SK-N-SH (cell line): ENCODE measurements around the gene DOC2A. TPM values are rescaled to one million over a fixed set of nuclear protein-coding genes. Genes with fewer than 3 reads are reported as not detected.

Experiments used
- CTCF ChIA-PET: fragments of 300-600, 350-600 bp; formaldehyde crosslinking; extraction: SDS; loops from one replicate; lab custom pipeline; 2021; lab: Yijun Ruan, JAX
- POLR2A ChIA-PET: fragments of 350-600 bp; sonication (Branson Sonifier 250); formaldehyde crosslinking; extraction: SDS; loops from one replicate; lab custom pipeline; 2020; ENCODE audit warnings: antibody characterized with exemption, inconsistent platforms; lab: Yijun Ruan, JAX
- DNase-seq: peaks from one replicate; pipeline ENCODE4 v3.0.0; 2012
- H2AFZ ChIP-seq: fragments of 200-600 bp; sonication (generic); 2 replicates; pipeline ENCODE4 v1.8.1; 2016; ENCODE audit warnings: antibody characterized with exemption, mild to moderate bottlenecking, low read depth
- H3F3A ChIP-seq: fragments of 200-600 bp; sonication (generic); replicated peaks from 2 replicates; pipeline ENCODE3; 2016; ENCODE audit warnings: antibody characterized with exemption, mild to moderate bottlenecking; ENCODE audit not compliant: insufficient read depth
- H3K27ac ChIP-seq, 2 experiments: fragments of 200-500 bp in 1 of 2; fragments of 200-600 bp in 1 of 2; sonication (Bioruptor generic) in 1 of 2; sonication (generic), shearing (Covaris generic) in 1 of 2; 2 replicates each; pipeline versions ENCODE4 v1.5.1 to v1.6.1; 2014 to 2016; ENCODE audit warnings: low read depth in 2 of 2, inconsistent platforms in 1 of 2, low read length in 1 of 2, mild to moderate bottlenecking in 1 of 2, mixed read lengths in 1 of 2
- H3K27me3 ChIP-seq: fragments of 200-600 bp; sonication (generic), shearing (Covaris generic); 2 replicates; pipeline ENCODE4 v1.6.1; 2016; ENCODE audit warnings: mixed run types; ENCODE audit not compliant: insufficient read depth
- H3K36me3 ChIP-seq, 2 experiments: fragments of 200-500 bp in 1 of 2; fragments of 200-600 bp in 1 of 2; sonication (Bioruptor generic) in 1 of 2; sonication (generic) in 1 of 2; replicated peaks in 1 of 2; 2 replicates each; pipeline versions ENCODE3 to v1.5.1; 2014 to 2016; ENCODE audit warnings: low read length in 1 of 2, mild to moderate bottlenecking in 1 of 2; ENCODE audit not compliant: insufficient read depth in 2 of 2, control insufficient read depth in 1 of 2
- H3K4me1 ChIP-seq, 2 experiments: fragments of 200-500 bp in 1 of 2; fragments of 200-600 bp in 1 of 2; sonication (Bioruptor generic) in 1 of 2; sonication (generic), shearing (Covaris generic) in 1 of 2; 2 replicates each; pipeline versions ENCODE4 v1.5.1 to v1.6.1; 2014 to 2016; ENCODE audit warnings: low read depth in 1 of 2, low read length in 1 of 2, mixed run types in 1 of 2; ENCODE audit not compliant: insufficient read depth in 2 of 2, control insufficient read depth in 1 of 2
- H3K4me2 ChIP-seq: fragments of 200-600 bp; sonication (generic), shearing (Covaris generic); 2 replicates; pipeline ENCODE4 v1.6.1; 2017; ENCODE audit warnings: mixed run types
- H3K4me3 ChIP-seq, 2 experiments: fragments of 200-500 bp in 1 of 2; fragments of 200-600 bp in 1 of 2; sonication (Bioruptor generic) in 1 of 2; sonication (generic), shearing (Covaris generic) in 1 of 2; 2 replicates each; pipeline versions ENCODE4 v1.5.1 to v1.8.1; 2014 to 2016; ENCODE audit warnings: low read depth in 2 of 2, inconsistent platforms in 1 of 2, low read length in 1 of 2, mild to moderate bottlenecking in 1 of 2, mixed read lengths in 1 of 2, moderate library complexity in 1 of 2
- H3K79me2 ChIP-seq: fragments of 200-600 bp; sonication (generic); 2 replicates; pipeline ENCODE4 v1.8.1; 2017; ENCODE audit warnings: mild to moderate bottlenecking; ENCODE audit not compliant: insufficient read depth
- H3K9ac ChIP-seq: fragments of 200-600 bp; sonication (generic); 2 replicates; pipeline ENCODE4 v1.6.1; 2017; ENCODE audit warnings: mixed run types
- H3K9me2 ChIP-seq: fragments of 200-600 bp; sonication (generic); 2 replicates; pipeline ENCODE4 v1.6.1; 2017; ENCODE audit warnings: mixed run types
- H3K9me3 ChIP-seq: fragments of 200-600 bp; sonication (generic); 2 replicates; pipeline ENCODE4 v1.6.1; 2017; ENCODE audit warnings: mixed run types, mild to moderate bottlenecking, moderate library complexity
- H4K20me1 ChIP-seq: fragments of 200-600 bp; sonication (generic); 2 replicates; pipeline ENCODE4 v1.6.1; 2017; ENCODE audit warnings: mild to moderate bottlenecking, mixed run types; ENCODE audit not compliant: insufficient read depth
- FOSL2 ChIP-seq: IDR thresholded peaks from 2 replicates; pipeline ENCODE4 v1.4.0; 2012; ENCODE audit warnings: low read depth, mild to moderate bottlenecking, moderate library complexity, borderline replicate concordance
- GABPA ChIP-seq: IDR thresholded peaks from 2 replicates; pipeline ENCODE4 v1.4.0; 2012; ENCODE audit warnings: low read depth, mild to moderate bottlenecking
- GATA2 ChIP-seq: sonication (generic); formaldehyde crosslinking; IDR thresholded peaks from 2 replicates; pipeline ENCODE4 v1.5.0; 2020; ENCODE audit warnings: mild to moderate bottlenecking, missing genetic modification reagents
- JUND ChIP-seq: IDR thresholded peaks from 2 replicates; pipeline ENCODE4 v1.4.0; 2012
- MEF2A ChIP-seq: IDR thresholded peaks from 2 replicates; pipeline ENCODE4 v1.4.0; 2012; ENCODE audit warnings: low read depth, borderline replicate concordance
- POLR2AphosphoS5 ChIP-seq: IDR thresholded peaks from 2 replicates; pipeline ENCODE4 v1.6.1; 2012; ENCODE audit warnings: low read depth, low read length
- RFX5 ChIP-seq: IDR thresholded peaks from 2 replicates; pipeline ENCODE4 v1.6.1; 2012; ENCODE audit warnings: mild to moderate bottlenecking, improper control_type of control experiment, low read length
- TCF12 ChIP-seq: IDR thresholded peaks from 2 replicates; pipeline ENCODE4 v1.4.0; 2012
- TEAD4 ChIP-seq: IDR thresholded peaks from 2 replicates; pipeline ENCODE4 v1.4.0; 2012; ENCODE audit warnings: mild to moderate bottlenecking, borderline replicate concordance; ENCODE audit not compliant: insufficient read depth
- YY1 ChIP-seq: IDR thresholded peaks from 2 replicates; pipeline ENCODE4 v1.4.0; 2012; ENCODE audit warnings: low read depth, mild to moderate bottlenecking
- WGBS: methylation state at CpG from one replicate; pipeline ENCODE4 v1.1.6; 2017; ENCODE audit warnings: low lambda C conversion rate; 5-methylcytosine and 5-hydroxymethylcytosine counted together
- polyA plus RNA-seq, 3 experiments: library from polyadenylated mRNA; depleted of rRNA; stranded (reverse); fragments of >200 nt; gene quantifications; 2 replicates each; pipeline ENCODE4 v1.2.3, GENCODE V29; 2012
- TF ChIP-seq, protein P1 (sequence below): IDR thresholded peaks from 2 replicates; pipeline ENCODE4; 2012
- TF ChIP-seq, protein P2 (sequence below): IDR thresholded peaks from 2 replicates; pipeline ENCODE4 v1.4.0; 2012; ENCODE audit warnings: low read depth
- TF ChIP-seq, protein P3 (sequence below): IDR thresholded peaks from 2 replicates; pipeline ENCODE4 v1.4.0; 2012; ENCODE audit warnings: low read depth, borderline replicate concordance
- TF ChIP-seq, protein P4 (sequence below): IDR thresholded peaks from 2 replicates; pipeline ENCODE4 v1.4.0; 2012; ENCODE audit warnings: low read depth, borderline replicate concordance
- TF ChIP-seq, protein P5 (sequence below): fragments of 150-350 bp; IDR thresholded peaks from 2 replicates; pipeline ENCODE4 v1.6.1; 2016; ENCODE audit warnings: mild to moderate bottlenecking, low read depth, low read length

Gene DOC2A
- polyA plus RNA-seq, 1 of the 3 experiments (the other 2 are of a cell fraction), result 10.4 TPM

DNA sequence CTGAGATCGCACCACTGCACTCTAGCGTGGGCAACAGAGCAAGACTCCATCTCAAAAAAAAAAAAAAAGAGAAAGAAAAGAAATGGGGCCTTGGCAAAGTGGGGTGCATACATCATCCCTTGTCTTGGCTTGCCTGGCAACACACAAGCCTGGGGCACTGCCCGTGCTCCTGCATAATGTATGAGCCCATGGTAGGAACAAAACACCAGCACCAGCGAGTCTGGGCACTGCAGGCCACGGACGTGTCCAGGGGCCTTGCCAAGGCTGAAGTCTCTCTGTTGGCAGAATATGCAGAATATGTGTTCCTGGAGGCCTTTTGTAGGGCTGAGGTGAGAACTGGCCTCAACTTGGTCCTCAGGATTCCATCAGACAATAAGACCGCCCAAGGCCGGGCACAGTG, 39.0 kb upstream of the DOC2A start:
- CTCF ChIA-PET, result interaction anchor here (1.0 to 6.1 kb wide), 5 partner anchors 9 to 242 kb away, joined by 3 to 31 read pairs (median 4); partner anchors contain the start of genes TBX6 and TLCD3B
- Histone ChIP-seq H3K27me3 (no peaks in the 10 kb centered on the region), H3K36me3 (no peaks in the 10 kb centered on the region), H3F3A (peaks cover 22% of the 10 kb centered on the region), H3K9me3 (no peaks in the 10 kb centered on the region), H3K9me2 (no peaks in the 10 kb centered on the region), H4K20me1 (no peaks in the 10 kb centered on the region), H3K9ac (no peak overlapping the region), H3K79me2 (peaks cover 22% of the 10 kb centered on the region; the same call in 1 of the 2 replicates), H2AFZ (no peak overlapping the region), H3K4me3 (no peak overlapping the region), H3K27ac (no peak overlapping the region), H3K4me2 (no peak overlapping the region), H3K4me1 (peaks cover 5% of the 10 kb centered on the region in 2 experiments; a peak in 2 of 4 replicates)
- POLR2A ChIA-PET, result no interaction called here
- WGBS, result 93% methylated on average over 8 of the region's 8 CpGs
- TF ChIP-seq MEF2A (no peak), RFX5 (no peak), GABPA (no peak), TCF12 (no peak), POLR2AphosphoS5 (no peak), YY1 (no peak), FOSL2 (no peak), GATA2 (CRISPR knock-in tag) (no peak), JUND (no peak), TEAD4 (no peak)
- TF ChIP-seq, protein P1, sequence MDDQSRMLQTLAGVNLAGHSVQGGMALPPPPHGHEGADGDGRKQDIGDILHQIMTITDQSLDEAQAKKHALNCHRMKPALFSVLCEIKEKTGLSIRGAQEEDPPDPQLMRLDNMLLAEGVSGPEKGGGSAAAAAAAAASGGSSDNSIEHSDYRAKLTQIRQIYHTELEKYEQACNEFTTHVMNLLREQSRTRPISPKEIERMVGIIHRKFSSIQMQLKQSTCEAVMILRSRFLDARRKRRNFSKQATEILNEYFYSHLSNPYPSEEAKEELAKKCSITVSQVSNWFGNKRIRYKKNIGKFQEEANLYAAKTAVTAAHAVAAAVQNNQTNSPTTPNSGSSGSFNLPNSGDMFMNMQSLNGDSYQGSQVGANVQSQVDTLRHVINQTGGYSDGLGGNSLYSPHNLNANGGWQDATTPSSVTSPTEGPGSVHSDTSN, result no peak
- TF ChIP-seq, protein P2, sequence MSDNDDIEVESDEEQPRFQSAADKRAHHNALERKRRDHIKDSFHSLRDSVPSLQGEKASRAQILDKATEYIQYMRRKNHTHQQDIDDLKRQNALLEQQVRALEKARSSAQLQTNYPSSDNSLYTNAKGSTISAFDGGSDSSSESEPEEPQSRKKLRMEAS, result no peak
- TF ChIP-seq, protein P3, sequence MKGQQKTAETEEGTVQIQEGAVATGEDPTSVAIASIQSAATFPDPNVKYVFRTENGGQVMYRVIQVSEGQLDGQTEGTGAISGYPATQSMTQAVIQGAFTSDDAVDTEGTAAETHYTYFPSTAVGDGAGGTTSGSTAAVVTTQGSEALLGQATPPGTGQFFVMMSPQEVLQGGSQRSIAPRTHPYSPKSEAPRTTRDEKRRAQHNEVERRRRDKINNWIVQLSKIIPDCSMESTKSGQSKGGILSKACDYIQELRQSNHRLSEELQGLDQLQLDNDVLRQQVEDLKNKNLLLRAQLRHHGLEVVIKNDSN, result no peak
- TF ChIP-seq, protein P4, sequence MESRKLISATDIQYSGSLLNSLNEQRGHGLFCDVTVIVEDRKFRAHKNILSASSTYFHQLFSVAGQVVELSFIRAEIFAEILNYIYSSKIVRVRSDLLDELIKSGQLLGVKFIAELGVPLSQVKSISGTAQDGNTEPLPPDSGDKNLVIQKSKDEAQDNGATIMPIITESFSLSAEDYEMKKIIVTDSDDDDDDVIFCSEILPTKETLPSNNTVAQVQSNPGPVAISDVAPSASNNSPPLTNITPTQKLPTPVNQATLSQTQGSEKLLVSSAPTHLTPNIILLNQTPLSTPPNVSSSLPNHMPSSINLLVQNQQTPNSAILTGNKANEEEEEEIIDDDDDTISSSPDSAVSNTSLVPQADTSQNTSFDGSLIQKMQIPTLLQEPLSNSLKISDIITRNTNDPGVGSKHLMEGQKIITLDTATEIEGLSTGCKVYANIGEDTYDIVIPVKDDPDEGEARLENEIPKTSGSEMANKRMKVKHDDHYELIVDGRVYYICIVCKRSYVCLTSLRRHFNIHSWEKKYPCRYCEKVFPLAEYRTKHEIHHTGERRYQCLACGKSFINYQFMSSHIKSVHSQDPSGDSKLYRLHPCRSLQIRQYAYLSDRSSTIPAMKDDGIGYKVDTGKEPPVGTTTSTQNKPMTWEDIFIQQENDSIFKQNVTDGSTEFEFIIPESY, result no peak
- TF ChIP-seq, protein P5, sequence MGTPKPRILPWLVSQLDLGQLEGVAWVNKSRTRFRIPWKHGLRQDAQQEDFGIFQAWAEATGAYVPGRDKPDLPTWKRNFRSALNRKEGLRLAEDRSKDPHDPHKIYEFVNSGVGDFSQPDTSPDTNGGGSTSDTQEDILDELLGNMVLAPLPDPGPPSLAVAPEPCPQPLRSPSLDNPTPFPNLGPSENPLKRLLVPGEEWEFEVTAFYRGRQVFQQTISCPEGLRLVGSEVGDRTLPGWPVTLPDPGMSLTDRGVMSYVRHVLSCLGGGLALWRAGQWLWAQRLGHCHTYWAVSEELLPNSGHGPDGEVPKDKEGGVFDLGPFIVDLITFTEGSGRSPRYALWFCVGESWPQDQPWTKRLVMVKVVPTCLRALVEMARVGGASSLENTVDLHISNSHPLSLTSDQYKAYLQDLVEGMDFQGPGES, result no peak
- DNase-seq, result no peak
